Activated naive CD8-positive, alpha-beta T cell treated with anti-CD3 and anti-CD28 coated beads for 36 hours (primary cell): ENCODE data around the gene KLHL17. TPM values are rescaled to one million over a fixed set of nuclear protein-coding genes. Genes with fewer than 3 reads are reported as not detected.

ENCODE experiments used
- DNase-seq: peaks from one replicate; pipeline ENCODE4 v3.0.0; 2021
- H3K27ac Mint-ChIP-seq: one replicate; pipeline ENCODE4 v1.8.0; 2022; ENCODE audit warnings: mild to moderate bottlenecking, moderate library complexity, mixed read lengths
- H3K27me3 Mint-ChIP-seq: one replicate; pipeline ENCODE4 v1.8.0; 2022; ENCODE audit warnings: mild to moderate bottlenecking, mixed read lengths
- H3K36me3 Mint-ChIP-seq: one replicate; pipeline ENCODE4 v1.8.0; 2021; ENCODE audit warnings: mild to moderate bottlenecking, mixed read lengths
- H3K4me1 Mint-ChIP-seq: one replicate; pipeline ENCODE4 v1.8.0; 2021; ENCODE audit warnings: mixed read lengths
- H3K4me3 Mint-ChIP-seq: one replicate; pipeline ENCODE4 v1.8.0; 2022; ENCODE audit warnings: mild to moderate bottlenecking, moderate library complexity, mixed read lengths
- H3K9me3 Mint-ChIP-seq: one replicate; pipeline ENCODE4 v1.8.0; 2022; ENCODE audit warnings: mixed read lengths
- total RNA-seq, 2 experiments: library from RNA; stranded (reverse); gene quantifications; one replicate each; pipeline ENCODE4 v1.2.3, GENCODE V29; 2021

The KLHL17 gene
- total RNA-seq, 2 experiments from 2014 or later: 19.5 to 22.5 TPM

DNA sequence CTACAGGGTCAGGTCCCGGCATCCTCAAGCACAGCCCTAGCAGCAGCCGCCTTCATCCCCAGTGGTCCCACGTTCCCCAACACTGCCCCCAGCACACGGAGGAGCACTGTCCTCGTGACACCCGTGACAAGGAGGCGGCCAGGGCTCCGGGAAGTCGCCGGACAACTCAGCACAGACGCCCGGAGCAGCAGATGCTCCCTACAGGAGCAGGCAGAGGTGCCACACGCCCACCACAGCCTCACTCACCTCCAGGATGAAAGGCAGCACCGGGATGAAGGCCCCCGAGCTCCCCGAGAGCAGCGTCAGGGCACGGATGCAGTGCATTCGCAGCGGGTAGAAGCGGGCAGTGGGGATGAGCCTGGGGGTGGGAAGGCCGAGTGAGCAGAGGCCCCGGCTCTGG lies 9.5 kb upstream of the KLHL17 start:
- no peak overlapping the region for H3K4me3 Mint-ChIP-seq
- no peaks in the 10 kb centered on the region for H3K27me3 Mint-ChIP-seq
- peaks cover 34% of the 10 kb centered on the region for H3K36me3 Mint-ChIP-seq
- H3K4me1 Mint-ChIP-seq: no peaks in the 10 kb centered on the region
- H3K9me3 Mint-ChIP-seq: no peaks in the 10 kb centered on the region
- H3K27ac Mint-ChIP-seq: no peak overlapping the region
- DNase-seq: no peak

DNA sequence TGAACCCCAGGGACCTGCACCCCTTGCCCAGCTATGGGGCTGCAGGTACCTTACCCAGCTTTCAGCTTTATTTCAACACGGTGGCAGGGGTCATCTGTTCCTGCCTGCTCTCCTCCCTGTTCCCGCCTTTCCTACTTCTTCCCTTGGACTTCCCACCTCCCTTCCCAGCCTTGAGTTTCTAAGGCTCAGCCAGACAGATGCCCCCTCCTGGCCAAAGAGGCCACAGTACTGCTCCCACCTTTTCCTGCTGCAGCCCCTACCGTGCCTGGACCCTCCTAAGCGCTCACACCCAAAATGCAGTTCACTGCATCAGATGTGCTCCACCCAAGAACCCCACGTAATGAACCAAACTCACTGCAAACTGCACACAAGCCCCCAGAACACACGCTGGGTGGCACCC lies 9.0 kb upstream of the KLHL17 start:
- H3K4me1 Mint-ChIP-seq: no peaks in the 10 kb centered on the region
- H3K36me3 Mint-ChIP-seq: peaks cover 32% of the 10 kb centered on the region
- H3K4me3 Mint-ChIP-seq: no peak overlapping the region
- DNase-seq: no peak
- no peaks in the 10 kb centered on the region for H3K9me3 Mint-ChIP-seq
- H3K27ac Mint-ChIP-seq: no peak overlapping the region
- H3K27me3 Mint-ChIP-seq: no peaks in the 10 kb centered on the region

DNA sequence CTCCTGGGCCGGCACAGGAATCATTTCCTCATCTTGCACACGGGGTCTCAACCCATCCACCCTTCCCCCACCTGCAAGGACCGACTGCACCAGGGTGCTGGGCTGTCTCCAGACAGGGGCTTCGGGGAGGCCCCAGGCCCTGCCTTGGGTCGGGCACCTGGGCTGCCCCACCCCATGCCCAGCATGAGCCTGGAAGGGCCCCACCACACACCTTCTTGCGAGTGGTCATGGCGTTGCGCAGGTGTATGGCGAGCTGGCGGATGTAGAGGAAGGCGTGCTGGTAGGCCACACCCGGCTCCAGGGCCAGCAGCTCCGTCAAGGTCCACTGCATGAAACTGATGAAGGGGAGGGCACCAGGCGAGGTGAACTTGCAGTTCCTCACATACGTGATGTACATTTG lies 8.2 kb upstream of the KLHL17 start:
- no peaks in the 10 kb centered on the region for H3K27me3 Mint-ChIP-seq
- no peaks in the 10 kb centered on the region for H3K9me3 Mint-ChIP-seq
- H3K36me3 Mint-ChIP-seq: peaks cover 30% of the 10 kb centered on the region

DNA sequence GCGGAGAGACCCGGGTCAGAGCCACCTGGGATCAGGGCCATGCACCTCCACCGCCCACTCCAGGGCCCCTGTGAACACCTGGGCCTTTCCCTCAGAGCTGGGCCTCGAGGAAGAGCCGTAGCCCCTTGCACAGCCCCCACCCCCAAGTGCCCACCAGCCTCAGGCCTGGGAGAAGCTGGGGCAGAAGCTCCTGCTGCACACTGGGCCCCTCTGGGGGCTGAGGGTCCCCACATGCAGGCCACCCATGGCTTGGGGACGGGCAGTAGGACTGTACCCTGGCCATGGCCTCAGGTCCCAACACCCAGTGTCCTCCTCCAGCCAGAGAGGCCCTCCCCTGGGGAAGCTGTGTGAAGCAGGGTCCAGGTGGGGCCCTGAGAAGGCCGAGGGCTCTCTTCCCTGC lies 7.8 kb upstream of the KLHL17 start:
- Mint-ChIP-seq H3K27me3 (no peaks in the 10 kb centered on the region), H3K36me3 (peaks cover 32% of the 10 kb centered on the region), H3K27ac (no peak overlapping the region), H3K4me1 (peaks cover 5% of the 10 kb centered on the region), H3K9me3 (no peaks in the 10 kb centered on the region), H3K4me3 (no peak overlapping the region)
- no peak for DNase-seq

More for the DNA sequence above, 8.2 kb upstream of the KLHL17 start:
- no peak overlapping the region for H3K4me3 Mint-ChIP-seq
- no peak overlapping the region for H3K27ac Mint-ChIP-seq
- no peak for DNase-seq
- peaks cover 3% of the 10 kb centered on the region for H3K4me1 Mint-ChIP-seq

DNA sequence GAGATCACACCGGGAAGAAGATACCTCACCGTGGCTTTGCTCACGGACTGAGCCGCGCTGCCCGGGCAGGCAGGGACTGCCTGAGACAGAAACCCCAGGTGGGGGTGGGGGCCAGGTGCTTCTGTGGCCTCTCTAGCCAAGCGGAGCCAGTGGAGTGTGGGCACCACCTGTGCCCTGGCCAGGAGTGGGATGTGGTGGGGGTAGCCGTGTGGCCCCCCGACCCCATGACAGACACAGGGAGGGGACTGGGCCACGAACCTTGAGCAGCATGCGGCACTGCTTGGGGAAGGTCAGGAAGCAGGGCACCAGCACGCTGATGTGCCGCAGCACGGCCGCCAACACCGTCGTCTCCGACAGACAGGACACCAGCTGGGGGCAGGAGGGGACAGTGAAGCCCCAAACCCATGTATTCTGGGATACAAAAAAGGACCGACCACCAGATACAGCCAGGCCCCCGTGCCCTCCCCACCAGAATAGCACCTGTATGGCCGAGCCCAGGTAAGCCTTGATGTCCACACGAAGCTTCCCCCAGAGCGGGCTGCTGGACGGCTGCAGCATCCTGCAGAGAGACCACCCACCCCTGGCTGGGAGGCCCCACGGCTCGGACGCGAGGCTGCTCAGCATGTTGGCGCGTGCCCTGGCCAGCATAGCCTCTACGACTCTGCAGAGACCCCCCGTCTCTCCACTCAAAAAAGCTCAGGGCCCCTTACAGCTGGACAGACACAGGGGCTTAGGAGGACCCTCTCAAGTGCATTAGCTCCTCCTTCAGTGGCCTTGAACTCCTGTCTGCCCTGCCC lies 6.7 kb upstream of the KLHL17 start:
- peaks cover 12% of the 10 kb centered on the region for H3K4me1 Mint-ChIP-seq
- no peak for DNase-seq
- H3K27me3 Mint-ChIP-seq: no peaks in the 10 kb centered on the region
- peaks cover 38% of the 10 kb centered on the region for H3K36me3 Mint-ChIP-seq
- H3K4me3 Mint-ChIP-seq: no peak overlapping the region
- H3K9me3 Mint-ChIP-seq: no peaks in the 10 kb centered on the region
- no peak overlapping the region for H3K27ac Mint-ChIP-seq

DNA sequence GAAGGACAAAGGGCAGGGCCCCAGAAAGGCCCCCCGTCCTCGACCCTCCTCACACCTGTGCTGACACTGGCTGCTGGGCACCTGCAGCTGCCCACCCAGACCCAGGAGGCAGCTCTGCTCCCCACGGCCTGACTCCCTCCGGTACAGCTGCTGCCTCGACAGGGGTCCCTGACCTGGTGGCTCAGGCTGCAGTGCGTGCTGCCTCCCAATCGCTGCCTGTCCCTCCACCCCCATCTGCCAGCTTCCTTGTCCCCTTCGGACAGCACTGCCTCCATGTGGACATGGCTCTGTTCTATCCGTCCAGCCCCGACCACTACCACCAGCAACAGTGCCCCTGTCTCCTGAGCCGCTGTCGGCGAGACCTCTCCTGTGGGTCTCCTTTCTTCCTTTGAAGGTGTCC lies 5.5 kb upstream of the KLHL17 start:
- Mint-ChIP-seq H3K27me3 (no peaks in the 10 kb centered on the region), H3K36me3 (peaks cover 36% of the 10 kb centered on the region), H3K4me1 (peaks cover 12% of the 10 kb centered on the region), H3K9me3 (no peaks in the 10 kb centered on the region), H3K4me3 (no peak overlapping the region), H3K27ac (no peak overlapping the region)
- DNase-seq: no peak

DNA sequence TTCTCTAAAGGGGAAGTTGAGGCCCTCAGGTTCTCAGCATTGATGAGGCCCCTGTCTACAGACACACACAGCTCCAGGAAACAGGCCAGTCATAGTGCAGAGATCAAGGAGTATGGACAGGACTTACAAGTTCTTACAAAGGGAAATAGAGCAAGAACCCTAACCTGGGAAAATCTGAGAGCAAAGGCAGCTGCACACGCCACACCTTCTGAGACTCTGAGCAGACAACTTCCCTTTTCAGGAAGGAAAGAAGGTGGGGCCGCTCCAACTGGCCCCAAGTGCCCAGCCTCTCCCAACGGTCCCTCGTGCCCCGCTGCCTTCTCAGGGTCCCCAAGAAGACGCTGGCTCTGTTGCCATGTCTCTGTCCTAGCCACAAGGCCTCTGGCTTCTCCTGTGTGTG lies 4.9 kb upstream of the KLHL17 start:
- Mint-ChIP-seq H3K27me3 (no peaks in the 10 kb centered on the region), H3K4me1 (peaks cover 12% of the 10 kb centered on the region), H3K4me3 (no peak overlapping the region), H3K36me3 (peaks cover 32% of the 10 kb centered on the region), H3K9me3 (no peaks in the 10 kb centered on the region), H3K27ac (no peak overlapping the region)
- DNase-seq: no peak

DNA sequence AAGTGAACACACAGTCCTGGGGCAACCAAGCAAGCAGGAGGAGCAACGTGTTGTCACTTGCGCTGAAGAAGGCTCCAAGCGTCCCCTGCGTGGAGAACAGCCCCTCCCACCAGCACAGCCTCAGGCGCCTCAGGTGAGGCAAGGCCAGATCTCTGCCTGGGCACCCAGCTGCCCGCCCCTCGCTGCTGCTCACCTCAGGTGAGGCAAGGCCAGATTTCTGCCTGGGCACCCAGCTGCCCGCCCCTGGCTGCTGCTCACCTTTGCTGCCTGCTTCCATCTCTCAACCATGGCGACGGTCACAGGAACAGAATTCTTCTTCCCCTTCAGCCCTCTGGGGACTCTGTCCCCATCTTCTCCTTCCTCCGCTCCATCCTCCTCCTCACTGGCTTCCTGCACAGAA lies 3.7 kb upstream of the KLHL17 start:
- Mint-ChIP-seq H3K9me3 (no peaks in the 10 kb centered on the region), H3K27me3 (no peaks in the 10 kb centered on the region), H3K4me3 (no peak overlapping the region), H3K4me1 (peaks cover 12% of the 10 kb centered on the region), H3K36me3 (peaks cover 22% of the 10 kb centered on the region), H3K27ac (no peak overlapping the region)
- no peak for DNase-seq

DNA sequence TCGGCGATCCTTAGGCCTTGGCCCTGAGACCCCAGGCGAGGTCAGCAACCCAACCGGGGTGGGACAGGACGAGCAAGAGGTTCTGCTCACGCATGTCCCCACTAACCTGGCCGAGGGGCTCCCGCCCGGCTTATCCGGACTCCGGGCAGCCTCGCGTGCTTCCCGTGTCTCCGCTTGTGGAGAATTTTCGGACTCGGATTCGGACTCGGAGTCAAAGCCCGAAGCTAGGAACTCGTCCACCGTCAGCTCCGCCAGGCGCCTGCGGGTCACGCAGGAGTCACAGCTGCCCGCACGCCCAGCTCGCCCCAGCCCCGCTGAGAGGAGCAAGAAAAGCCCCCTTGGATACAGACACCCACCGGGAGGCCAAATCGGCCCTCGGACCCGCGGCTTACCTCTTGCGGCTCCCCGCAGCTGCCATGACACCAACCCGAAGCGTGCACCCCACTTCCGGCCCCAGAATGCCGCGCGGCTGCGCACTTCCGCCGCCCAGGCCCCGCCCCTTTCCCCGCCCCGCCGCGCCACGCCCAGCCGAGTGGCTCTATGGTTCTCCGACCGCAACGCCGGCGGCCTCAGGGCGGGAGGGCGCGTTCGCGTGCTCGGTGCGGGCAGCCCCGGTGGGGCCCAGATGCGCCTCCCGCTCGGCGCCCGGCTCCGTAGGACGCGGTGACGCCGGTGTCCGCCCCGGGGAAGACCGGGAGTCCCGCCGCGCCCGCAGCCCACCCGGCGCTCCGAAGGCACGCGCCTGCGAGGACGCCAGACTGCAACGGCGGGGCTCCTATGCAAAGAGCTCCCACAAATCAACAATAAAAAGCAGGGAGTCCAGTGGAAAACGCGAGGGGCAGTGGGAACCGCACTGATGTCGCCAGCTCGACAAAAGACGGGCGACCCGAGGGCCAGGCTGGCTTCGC lies 1.3 kb upstream of the KLHL17 start, which contains the start of gene NOC2L:
Gene NOC2L, minus strand, starts transcription at position 434 of the 908 bp plus-strand sequence. Its CDS starts 16 bp downstream, at position 418.
- H3K27me3 Mint-ChIP-seq: no peaks in the 10 kb centered on the region
- peak within 1 kb of the TSS; percentile 99 for H3K4me3 Mint-ChIP-seq
- H3K4me1 Mint-ChIP-seq: peaks cover 15% of the 10 kb centered on the region
- H3K27ac Mint-ChIP-seq: peak within 1 kb of the TSS; percentile 84
- peaks cover 19% of the 10 kb centered on the region for H3K36me3 Mint-ChIP-seq
- H3K9me3 Mint-ChIP-seq: no peaks in the 10 kb centered on the region
- DNase-seq: peak; percentile 94

DNA sequence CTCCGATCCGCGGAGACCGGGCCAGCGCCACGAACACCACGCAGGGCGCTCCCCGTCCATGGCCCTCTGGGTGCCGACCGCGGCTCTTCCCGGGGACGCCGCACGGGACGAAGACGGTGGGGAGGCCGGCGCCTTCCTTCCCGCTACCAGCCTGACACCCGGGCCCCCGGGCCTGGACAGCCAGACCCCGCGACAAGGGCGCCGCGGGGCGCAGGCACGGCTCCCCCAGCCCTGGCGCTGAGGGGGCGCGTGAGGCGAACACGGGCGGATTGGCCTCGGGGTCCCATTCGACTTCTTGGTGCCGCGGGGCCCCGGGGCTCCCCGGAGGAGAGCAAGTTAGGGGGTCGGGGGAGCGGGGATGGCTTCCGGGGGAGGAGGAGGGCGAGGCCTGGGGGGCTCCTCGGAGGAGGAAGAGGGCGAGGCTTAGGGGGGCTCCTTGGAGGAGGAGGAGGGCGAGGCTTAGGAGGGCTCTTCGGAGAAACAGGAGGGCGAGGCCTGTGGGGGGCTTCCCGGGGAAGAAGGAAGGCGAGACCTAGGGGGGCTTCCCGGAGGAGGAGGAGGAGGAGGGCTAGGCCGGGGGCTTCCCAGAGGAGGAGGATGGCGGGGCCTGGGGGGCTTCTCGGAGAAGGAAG lies 537 bp upstream of the KLHL17 start:
- Mint-ChIP-seq H3K36me3 (peaks cover 19% of the 10 kb centered on the region), H3K4me1 (peaks cover 15% of the 10 kb centered on the region), H3K27me3 (no peaks in the 10 kb centered on the region), H3K27ac (peak overlapping the region; percentile 72), H3K4me3 (peak overlapping the region; percentile 99), H3K9me3 (no peaks in the 10 kb centered on the region)
- DNase-seq: peak; percentile 29

DNA sequence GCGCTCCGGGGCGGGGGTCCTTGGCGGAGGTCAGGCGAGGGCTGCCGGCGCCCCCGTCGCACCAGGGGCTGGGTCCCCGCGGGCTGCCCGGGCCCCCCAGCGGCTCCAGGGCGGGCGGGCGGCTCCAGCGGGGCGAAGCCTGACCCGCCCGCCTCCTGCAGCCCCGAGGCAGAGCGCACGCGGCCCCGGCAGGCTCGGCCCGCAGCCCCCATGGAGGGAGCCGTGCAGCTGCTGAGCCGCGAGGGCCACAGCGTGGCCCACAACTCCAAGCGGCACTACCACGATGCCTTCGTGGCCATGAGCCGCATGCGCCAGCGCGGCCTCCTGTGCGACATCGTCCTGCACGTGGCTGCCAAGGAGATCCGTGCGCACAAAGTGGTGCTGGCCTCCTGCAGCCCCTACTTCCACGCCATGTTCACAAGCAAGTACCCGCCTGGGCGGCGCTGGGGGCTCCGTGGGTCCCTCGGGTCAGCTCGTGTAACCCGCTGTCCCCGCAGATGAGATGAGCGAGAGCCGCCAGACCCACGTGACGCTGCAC lies 817 bp downstream of the KLHL17 start:
- H3K4me3 Mint-ChIP-seq: peak overlapping the region; percentile 40
- DNase-seq: no peak
- H3K27me3 Mint-ChIP-seq: no peaks in the 10 kb centered on the region
- peaks cover 15% of the 10 kb centered on the region for H3K4me1 Mint-ChIP-seq
- H3K27ac Mint-ChIP-seq: no peak overlapping the region
- no peaks in the 10 kb centered on the region for H3K9me3 Mint-ChIP-seq
- H3K36me3 Mint-ChIP-seq: peaks cover 15% of the 10 kb centered on the region

DNA sequence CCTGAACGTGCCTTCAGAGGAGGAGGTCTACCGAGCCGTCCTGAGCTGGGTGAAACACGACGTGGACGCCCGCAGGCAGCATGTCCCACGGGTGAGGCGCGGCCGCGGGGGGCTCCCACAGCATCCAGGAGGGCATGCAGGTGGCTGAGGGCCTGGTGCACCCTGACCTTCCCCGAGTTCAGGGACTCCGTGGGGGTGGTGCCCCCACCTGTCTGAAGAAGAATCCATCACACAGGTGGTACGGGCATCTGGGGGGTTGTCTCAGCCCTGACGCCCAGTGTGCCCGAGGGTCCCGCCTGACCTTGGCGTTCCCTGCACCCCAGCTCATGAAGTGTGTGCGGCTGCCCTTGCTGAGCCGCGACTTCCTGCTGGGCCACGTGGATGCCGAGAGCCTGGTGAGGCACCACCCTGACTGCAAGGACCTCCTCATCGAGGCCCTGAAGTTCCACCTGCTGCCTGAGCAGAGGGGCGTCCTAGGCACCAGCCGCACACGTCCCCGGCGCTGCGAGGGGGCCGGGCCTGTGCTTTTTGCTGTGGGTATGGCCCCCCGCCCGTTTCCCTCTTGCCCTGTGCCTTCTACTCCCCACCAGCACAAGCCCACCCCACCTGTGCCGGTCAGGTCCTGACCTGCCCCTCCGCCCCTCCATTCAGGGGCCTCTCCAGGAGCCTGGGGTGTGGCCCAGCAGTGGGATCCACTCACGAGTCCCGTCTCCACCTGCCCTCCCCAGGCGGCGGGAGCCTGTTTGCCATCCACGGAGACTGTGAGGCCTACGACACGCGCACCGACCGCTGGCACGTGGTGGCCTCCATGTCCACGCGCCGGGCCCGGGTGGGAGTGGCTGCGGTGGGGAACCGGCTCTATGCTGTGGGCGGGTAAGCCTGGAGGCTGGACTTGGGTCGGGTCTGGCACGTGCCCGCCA lies 2.3 kb downstream of the KLHL17 start:
- Mint-ChIP-seq H3K4me1 (peaks cover 13% of the 10 kb centered on the region), H3K27ac (no peak overlapping the region), H3K27me3 (no peaks in the 10 kb centered on the region), H3K9me3 (no peaks in the 10 kb centered on the region), H3K36me3 (peaks cover 10% of the 10 kb centered on the region), H3K4me3 (peak overlapping the region; percentile 58)
- no peak for DNase-seq

DNA sequence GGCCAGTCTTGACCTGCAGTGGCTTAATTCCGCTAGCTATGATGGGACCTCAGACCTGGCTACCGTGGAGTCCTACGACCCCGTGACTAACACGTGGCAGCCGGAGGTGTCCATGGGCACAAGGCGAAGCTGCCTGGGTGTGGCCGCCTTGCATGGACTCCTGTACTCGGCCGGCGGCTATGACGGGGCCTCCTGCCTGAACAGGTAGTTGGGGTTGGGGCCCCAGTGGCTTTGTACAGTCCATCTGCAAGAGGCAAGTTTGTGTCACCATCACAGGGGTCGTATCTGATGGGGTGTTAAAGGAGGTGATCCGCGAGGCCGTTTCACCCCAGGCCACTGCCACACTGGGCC lies 2.9 kb downstream of the KLHL17 start:
- H3K36me3 Mint-ChIP-seq: peaks cover 8% of the 10 kb centered on the region
- no peak for DNase-seq
- no peaks in the 10 kb centered on the region for H3K27me3 Mint-ChIP-seq
- H3K4me3 Mint-ChIP-seq: no peak overlapping the region
- no peak overlapping the region for H3K27ac Mint-ChIP-seq
- no peaks in the 10 kb centered on the region for H3K9me3 Mint-ChIP-seq
- peaks cover 8% of the 10 kb centered on the region for H3K4me1 Mint-ChIP-seq
